Neutrophil (primary cell): Measurements from ENCODE around the gene KRT77.
"Not testable (repeated sequence)": the region's sequence is repeated elsewhere in the genome, so short reads cannot be mapped to it uniquely, and the experiment has no call there.

Source experiments
- H3K27ac ChIP-seq: fragments of 200-600 bp; sonication (generic); 2 replicates; pipeline ENCODE4 v1.5.1; 2016; ENCODE audit warnings: mild to moderate bottlenecking, moderate library complexity
- H3K27me3 ChIP-seq: fragments of 200-600 bp; sonication (generic); 2 replicates; pipeline ENCODE4 v1.6.0; 2016; ENCODE audit warnings: mild to moderate bottlenecking
- H3K36me3 ChIP-seq: fragments of 200-600 bp; sonication (generic); 2 replicates; pipeline ENCODE4 v1.5.1; 2017
- H3K4me1 ChIP-seq, 2 experiments: fragments of 200-600 bp in 1 of 2; sonication (generic) in 1 of 2; 1 replicate in 1 of 2; 2 replicates in 1 of 2; pipeline versions ENCODE4 v1.5.1 to v1.6.1; 2013 to 2016; ENCODE audit warnings: low read depth in 1 of 2, low read length in 1 of 2, mild to moderate bottlenecking in 1 of 2, moderate library complexity in 1 of 2; ENCODE audit not compliant: control insufficient read depth in 1 of 2, insufficient read depth in 1 of 2
- H3K4me3 ChIP-seq, 2 experiments: fragments of 200-600 bp in 1 of 2; sonication (generic) in 1 of 2; 1 replicate in 1 of 2; 2 replicates in 1 of 2; pipeline ENCODE4 v1.5.1; 2013 to 2016; ENCODE audit warnings: low read depth in 1 of 2, low read length in 1 of 2, mild to moderate bottlenecking in 1 of 2, moderate library complexity in 1 of 2
- H3K9me3 ChIP-seq: fragments of 200-600 bp; sonication (generic); 2 replicates; pipeline ENCODE4 v1.5.1; 2016
- TF ChIP-seq, protein P1 (sequence below): fragments of 200-600 bp; sonication (generic); IDR thresholded peaks from 2 replicates; pipeline ENCODE4 v1.5.1; 2016; ENCODE audit warnings: antibody characterized with exemption

The KRT77 gene

DNA sequence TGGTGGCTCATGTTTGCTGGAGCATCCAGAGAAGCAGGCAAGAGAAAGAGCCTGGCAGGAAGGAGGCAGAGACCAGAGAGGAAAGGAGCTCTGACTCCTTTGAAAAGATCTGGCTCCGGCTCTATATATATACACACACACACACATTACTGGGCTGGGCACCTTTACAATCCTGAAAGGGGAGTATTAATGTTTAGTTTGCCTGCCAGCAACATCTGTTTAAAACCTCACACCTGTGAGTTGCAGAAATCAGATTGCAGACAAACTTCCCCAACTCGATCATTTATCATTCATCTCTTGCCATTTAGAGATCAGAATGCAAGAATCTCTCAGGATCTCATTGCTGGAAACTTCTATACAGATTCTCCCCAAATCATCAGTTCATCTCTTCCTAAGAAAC is at the start of gene KRT77:
KRT77 (minus strand) TSS at position 101 of the 400 bp plus-strand sequence; CDS start at position 11, 90 bp downstream.
- Histone ChIP-seq H3K27ac (no peak within 1 kb of the TSS), H3K4me1 (no peaks in the 10 kb centered on the region), H3K4me3 (no peak within 1 kb of the TSS), H3K9me3 (no peaks in the 10 kb centered on the region), H3K27me3 (peaks cover 10% of the 10 kb centered on the region), H3K36me3 (no peaks in the 10 kb centered on the region)
- TF ChIP-seq, protein P1, sequence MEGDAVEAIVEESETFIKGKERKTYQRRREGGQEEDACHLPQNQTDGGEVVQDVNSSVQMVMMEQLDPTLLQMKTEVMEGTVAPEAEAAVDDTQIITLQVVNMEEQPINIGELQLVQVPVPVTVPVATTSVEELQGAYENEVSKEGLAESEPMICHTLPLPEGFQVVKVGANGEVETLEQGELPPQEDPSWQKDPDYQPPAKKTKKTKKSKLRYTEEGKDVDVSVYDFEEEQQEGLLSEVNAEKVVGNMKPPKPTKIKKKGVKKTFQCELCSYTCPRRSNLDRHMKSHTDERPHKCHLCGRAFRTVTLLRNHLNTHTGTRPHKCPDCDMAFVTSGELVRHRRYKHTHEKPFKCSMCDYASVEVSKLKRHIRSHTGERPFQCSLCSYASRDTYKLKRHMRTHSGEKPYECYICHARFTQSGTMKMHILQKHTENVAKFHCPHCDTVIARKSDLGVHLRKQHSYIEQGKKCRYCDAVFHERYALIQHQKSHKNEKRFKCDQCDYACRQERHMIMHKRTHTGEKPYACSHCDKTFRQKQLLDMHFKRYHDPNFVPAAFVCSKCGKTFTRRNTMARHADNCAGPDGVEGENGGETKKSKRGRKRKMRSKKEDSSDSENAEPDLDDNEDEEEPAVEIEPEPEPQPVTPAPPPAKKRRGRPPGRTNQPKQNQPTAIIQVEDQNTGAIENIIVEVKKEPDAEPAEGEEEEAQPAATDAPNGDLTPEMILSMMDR = no peak

DNA sequence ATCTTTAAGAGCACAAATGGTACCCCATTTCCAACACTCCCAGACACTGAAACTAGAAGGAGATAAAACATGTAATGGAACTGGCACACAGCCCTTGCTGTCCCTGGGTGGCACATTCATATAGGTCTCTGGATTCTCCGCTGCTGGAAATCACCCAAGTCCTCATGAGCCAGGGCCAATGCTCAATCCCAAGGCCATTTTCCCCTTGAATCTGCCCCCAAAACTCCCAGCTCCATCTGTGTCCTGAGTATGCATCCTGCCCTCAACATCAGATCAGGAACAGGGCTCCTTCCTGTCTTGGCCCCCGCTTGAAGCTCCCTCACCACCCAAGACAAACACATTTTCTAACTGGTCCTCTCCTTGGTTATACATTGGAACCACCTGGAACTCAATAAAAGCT is 49.2 kb upstream of the KRT77 start:
- H3K27me3 ChIP-seq = peaks cover 25% of the 10 kb centered on the region
- no peaks in the 10 kb centered on the region for H3K9me3 ChIP-seq
- no peak overlapping the region for H3K27ac ChIP-seq
- no peaks in the 10 kb centered on the region for H3K36me3 ChIP-seq
- H3K4me1 ChIP-seq = no peaks in the 10 kb centered on the region
- no peak overlapping the region for H3K4me3 ChIP-seq
- TF ChIP-seq, protein P1 = no peak

DNA sequence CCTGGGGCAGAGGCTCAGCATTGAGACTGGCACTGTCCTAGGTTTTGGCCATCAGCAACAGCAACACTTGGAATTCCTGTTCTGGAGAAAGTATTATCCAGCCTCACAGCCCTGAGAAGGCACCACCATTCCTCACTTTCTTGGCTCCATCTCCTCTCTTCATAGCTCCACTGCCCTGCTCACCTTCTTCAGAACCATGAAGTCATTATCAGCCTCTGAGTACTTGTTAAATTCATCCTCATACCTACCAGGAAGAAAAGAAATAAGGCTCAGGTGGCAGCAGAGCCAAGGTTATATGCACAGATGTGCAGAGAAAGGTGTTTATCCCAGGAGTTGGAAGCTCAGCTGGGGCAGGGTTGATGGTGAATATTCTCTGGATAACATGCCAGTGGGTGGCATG is 48.5 kb upstream of the KRT77 start:
- Histone ChIP-seq H3K27ac (no peak overlapping the region), H3K27me3 (peaks cover 20% of the 10 kb centered on the region), H3K4me3 (no peak overlapping the region), H3K4me1 (no peaks in the 10 kb centered on the region), H3K9me3 (no peaks in the 10 kb centered on the region), H3K36me3 (no peaks in the 10 kb centered on the region)
- TF ChIP-seq, protein P1 = no peak

DNA sequence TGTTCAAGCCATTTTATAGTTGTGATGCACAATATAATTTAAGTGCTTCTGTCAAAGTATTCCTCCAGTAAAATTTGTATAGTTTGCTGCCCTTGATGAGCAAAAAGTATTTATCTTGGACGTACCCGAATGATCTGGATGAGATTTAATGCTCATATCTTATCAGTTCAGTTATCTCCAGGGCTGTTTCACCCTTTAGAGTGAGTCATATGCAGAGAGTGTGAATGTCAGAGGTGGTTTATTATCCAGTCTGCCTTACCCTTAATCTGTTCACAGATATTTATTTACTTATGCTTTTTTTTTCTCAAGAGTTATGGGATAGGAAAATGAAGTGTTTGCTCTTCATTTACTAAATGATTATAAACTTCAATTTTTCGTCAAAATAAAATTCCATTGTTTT is 47.2 kb upstream of the KRT77 start:
- not testable (repeated sequence) for H3K27ac ChIP-seq, H3K4me3 ChIP-seq, H3K4me1 ChIP-seq, H3K9me3 ChIP-seq, H3K36me3 ChIP-seq
- H3K27me3 ChIP-seq = peaks cover 19% of the 10 kb centered on the region

DNA sequence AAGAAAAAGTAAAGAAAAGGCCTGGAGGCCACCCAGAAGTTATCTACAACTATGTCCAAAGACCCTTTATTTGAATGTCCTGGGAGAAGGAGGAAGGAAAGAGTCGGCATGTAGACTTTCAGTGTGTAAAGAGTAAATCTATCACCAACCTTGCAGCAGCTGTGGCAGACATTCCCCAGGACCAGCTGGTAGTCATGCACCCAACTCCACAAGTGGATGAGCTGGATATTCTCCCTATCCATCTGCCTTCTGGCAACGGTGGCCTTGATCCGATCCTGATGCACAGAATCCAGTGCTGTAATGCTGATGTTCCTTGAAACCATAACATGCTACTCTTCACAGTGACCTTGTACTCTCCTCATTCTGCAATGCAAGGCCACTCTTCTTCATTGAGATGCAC is 46.5 kb upstream of the KRT77 start:
- Histone ChIP-seq H3K27ac (no peak overlapping the region), H3K27me3 (peaks cover 19% of the 10 kb centered on the region), H3K4me3 (no peak overlapping the region), H3K4me1 (no peaks in the 10 kb centered on the region), H3K36me3 (no peaks in the 10 kb centered on the region), H3K9me3 (no peaks in the 10 kb centered on the region)
- TF ChIP-seq, protein P1 = no peak

DNA sequence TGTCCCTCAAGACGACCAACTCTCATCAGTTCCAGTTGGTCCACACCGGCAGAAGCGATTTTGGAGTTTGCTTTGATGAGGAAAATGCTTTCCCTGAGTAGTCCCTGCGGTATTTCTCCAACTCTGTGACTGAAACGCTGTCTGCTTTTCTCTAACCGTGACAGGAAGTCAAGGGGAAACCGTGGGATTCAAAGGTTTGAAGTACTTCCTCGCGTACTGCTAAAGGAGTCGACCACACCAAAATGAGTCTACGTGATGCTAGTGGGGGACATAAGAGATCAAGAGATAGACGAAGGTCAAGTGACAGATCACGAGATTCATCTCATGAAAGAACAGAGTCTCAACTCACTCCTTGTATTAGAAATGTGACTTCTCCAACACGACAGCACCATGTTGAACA is 45.3 kb upstream of the KRT77 start:
- no peaks in the 10 kb centered on the region for H3K9me3 ChIP-seq
- H3K4me1 ChIP-seq = no peaks in the 10 kb centered on the region
- TF ChIP-seq, protein P1 = no peak
- no peaks in the 10 kb centered on the region for H3K36me3 ChIP-seq
- H3K4me3 ChIP-seq = no peak overlapping the region
- H3K27ac ChIP-seq = no peak overlapping the region
- peaks cover 19% of the 10 kb centered on the region for H3K27me3 ChIP-seq
